Karpas-422 (cell line): ENCODE data around the gene DHTKD1. TPM values are rescaled to one million over a fixed set of nuclear protein-coding genes. Genes with fewer than 3 reads are reported as not detected.

Source experiments
- DNase-seq: peaks from one replicate; pipeline ENCODE4 v3.0.0-alpha.2; 2015
- H2AFZ ChIP-seq: fragments of 200-600 bp; sonication (generic); 2 replicates; pipeline ENCODE4 v1.6.1; 2014; ENCODE audit warnings: antibody characterized with exemption, low read length, mixed read lengths
- H3K27ac ChIP-seq: fragments of 200-600 bp; sonication (generic); 2 replicates; pipeline ENCODE4 v1.5.1; 2014; ENCODE audit warnings: mild to moderate bottlenecking, low read length, moderate library complexity
- H3K27me3 ChIP-seq: fragments of 200-600 bp; sonication (generic); 2 replicates; pipeline ENCODE4 v1.6.1; 2014; ENCODE audit warnings: low read length, mixed read lengths
- H3K36me3 ChIP-seq: fragments of 200-600 bp; sonication (generic); 2 replicates; pipeline ENCODE4 v1.6.1; 2014; ENCODE audit warnings: low read length, mixed read lengths; ENCODE audit not compliant: insufficient read depth
- H3K4me1 ChIP-seq: fragments of 200-600 bp; sonication (generic); 2 replicates; pipeline ENCODE4 v1.6.1; 2014; ENCODE audit warnings: mild to moderate bottlenecking, low read length, mixed read lengths
- H3K4me2 ChIP-seq: fragments of 200-600 bp; sonication (generic); 2 replicates; pipeline ENCODE4 v1.6.1; 2014; ENCODE audit warnings: low read length, low read depth, mild to moderate bottlenecking; ENCODE audit not compliant: poor library complexity, severe bottlenecking
- H3K4me3 ChIP-seq: fragments of 200-600 bp; sonication (generic); 2 replicates; pipeline ENCODE4 v1.5.1; 2014; ENCODE audit warnings: mild to moderate bottlenecking, antibody characterized with exemption, low read length, mixed read lengths
- H3K79me2 ChIP-seq: fragments of 200-600 bp; sonication (generic); 2 replicates; pipeline ENCODE4 v1.6.1; 2014; ENCODE audit warnings: mild to moderate bottlenecking, low read length, mixed read lengths
- H3K9ac ChIP-seq: fragments of 200-600 bp; sonication (generic); 2 replicates; pipeline ENCODE4 v1.6.0; 2014; ENCODE audit warnings: low read length
- H3K9me2 ChIP-seq: fragments of 200-600 bp; sonication (generic), shearing (Covaris generic); replicated peaks from 2 replicates; pipeline ENCODE4 v1.6.0; 2014; ENCODE audit warnings: mild to moderate bottlenecking, low read length, moderate library complexity; ENCODE audit not compliant: insufficient read depth
- H3K9me3 ChIP-seq: fragments of 300-700, 200-600 bp; sonication (generic); 2 replicates; pipeline ENCODE4 v1.6.1; 2014; ENCODE audit warnings: low read length, mixed read lengths
- H4K20me1 ChIP-seq: fragments of 200-600 bp; sonication (generic); 2 replicates; pipeline ENCODE4 v1.6.1; 2014; ENCODE audit warnings: mild to moderate bottlenecking, antibody characterized with exemption, low read length, low read depth; ENCODE audit not compliant: insufficient read depth
- total RNA-seq: library from RNA; depleted of rRNA; stranded (reverse); fragments of >200 nt; shearing (Covaris generic); gene quantifications from 2 replicates; pipeline ENCODE4 v1.2.3, GENCODE V29; 2014; ENCODE audit warnings: low replicate concordance

The DHTKD1 gene
- total RNA-seq, 1 experiment from 2014 or later, result 27.3 TPM

GRCh38 chr10:12130237-12130872 is 61.6 kb downstream of the DHTKD1 start:
- peak overlapping the region; percentile 11; the same call in 1 of the 2 replicates for H3K27ac ChIP-seq
- H4K20me1 ChIP-seq, result no peaks in the 10 kb centered on the region
- peak overlapping the region; percentile 93 for H2AFZ ChIP-seq
- H3K9me3 ChIP-seq, result no peaks in the 10 kb centered on the region
- peaks cover 35% of the 10 kb centered on the region for H3K79me2 ChIP-seq
- peaks cover 4% of the 10 kb centered on the region; the same call in 1 of the 2 replicates for H3K36me3 ChIP-seq
- peak overlapping the region; percentile 91 for H3K9ac ChIP-seq
- peaks cover 8% of the 10 kb centered on the region for H3K4me1 ChIP-seq
- H3K27me3 ChIP-seq, result no peaks in the 10 kb centered on the region
- H3K4me2 ChIP-seq, result peak overlapping the region; percentile 90
- DNase-seq, result peak; percentile 89
- H3K4me3 ChIP-seq, result peak overlapping the region; percentile 90
- H3K9me2 ChIP-seq, result no peaks in the 10 kb centered on the region

GRCh38 chr10:12135631-12136030 is 66.9 kb downstream of the DHTKD1 start:
- Histone ChIP-seq H3K4me2 (no peak overlapping the region), H3K79me2 (peaks cover 29% of the 10 kb centered on the region), H3K27ac (no peak overlapping the region), H3K36me3 (peaks cover 25% of the 10 kb centered on the region), H4K20me1 (no peaks in the 10 kb centered on the region), H3K4me1 (peaks cover 4% of the 10 kb centered on the region), H3K9me3 (no peaks in the 10 kb centered on the region), H3K27me3 (no peaks in the 10 kb centered on the region), H2AFZ (no peak overlapping the region), H3K9me2 (no peaks in the 10 kb centered on the region), H3K9ac (no peak overlapping the region), H3K4me3 (no peak overlapping the region)
- no peak for DNase-seq

- Histone ChIP-seq H3K4me3 (no peak overlapping the region), H3K79me2 (0 out of 2 replicates have a peak, but pooled peaks cover 5% of the 10 kb centered on the region), H3K27me3 (no peaks in the 10 kb centered on the region), H3K9me2 (no peaks in the 10 kb centered on the region), H3K4me2 (no peak overlapping the region), H3K9ac (no peak overlapping the region), H3K9me3 (no peaks in the 10 kb centered on the region), H2AFZ (no peak overlapping the region), H3K36me3 (peaks cover 25% of the 10 kb centered on the region), H3K4me1 (no peaks in the 10 kb centered on the region), H3K27ac (no peak overlapping the region), H4K20me1 (no peaks in the 10 kb centered on the region)
- DNase-seq, result peak; percentile 12
Observed at GRCh38 chr10:12140038-12140437, 71.3 kb downstream of the DHTKD1 start.

GRCh38 chr10:12144538-12144937 is 75.8 kb downstream of the DHTKD1 start:
- no peak for DNase-seq
- no peaks in the 10 kb centered on the region for H3K27me3 ChIP-seq
- H4K20me1 ChIP-seq, result no peaks in the 10 kb centered on the region
- no peak overlapping the region for H2AFZ ChIP-seq
- H3K27ac ChIP-seq, result no peak overlapping the region
- peaks cover 4% of the 10 kb centered on the region for H3K36me3 ChIP-seq
- H3K9me3 ChIP-seq, result no peaks in the 10 kb centered on the region
- H3K9ac ChIP-seq, result no peak overlapping the region
- H3K79me2 ChIP-seq, result no peaks in the 10 kb centered on the region
- H3K4me2 ChIP-seq, result no peak overlapping the region
- H3K4me3 ChIP-seq, result no peak overlapping the region
- no peaks in the 10 kb centered on the region for H3K4me1 ChIP-seq
- no peaks in the 10 kb centered on the region for H3K9me2 ChIP-seq

- Histone ChIP-seq H3K9ac (no peak overlapping the region), H3K27me3 (no peaks in the 10 kb centered on the region), H2AFZ (no peak overlapping the region), H3K27ac (no peak overlapping the region), H3K4me3 (no peak overlapping the region), H3K36me3 (no peaks in the 10 kb centered on the region), H3K4me1 (no peaks in the 10 kb centered on the region), H3K4me2 (no peak overlapping the region), H3K79me2 (0 out of 2 replicates have a peak, but pooled peaks cover 3% of the 10 kb centered on the region), H3K9me2 (no peaks in the 10 kb centered on the region), H3K9me3 (no peaks in the 10 kb centered on the region), H4K20me1 (no peaks in the 10 kb centered on the region)
- no peak for DNase-seq
Observed at GRCh38 chr10:12150163-12150562, 81.4 kb downstream of the DHTKD1 start.

- no peak overlapping the region for H3K9ac ChIP-seq
- no peaks in the 10 kb centered on the region for H3K4me1 ChIP-seq
- H3K27me3 ChIP-seq, result no peaks in the 10 kb centered on the region
- no peaks in the 10 kb centered on the region for H3K9me2 ChIP-seq
- DNase-seq, result no peak
- H3K27ac ChIP-seq, result no peak overlapping the region
- H3K4me2 ChIP-seq, result no peak overlapping the region
- H3K4me3 ChIP-seq, result no peak overlapping the region
- H3K9me3 ChIP-seq, result no peaks in the 10 kb centered on the region
- H2AFZ ChIP-seq, result no peak overlapping the region
- no peaks in the 10 kb centered on the region for H4K20me1 ChIP-seq
- H3K36me3 ChIP-seq, result peaks cover 2% of the 10 kb centered on the region; the same call in 1 of the 2 replicates
- 0 out of 2 replicates have a peak, but pooled peaks cover 3% of the 10 kb centered on the region for H3K79me2 ChIP-seq
Observed at GRCh38 chr10:12154516-12154915, 85.8 kb downstream of the DHTKD1 start.

GRCh38 chr10:12156367-12157123 is 87.8 kb downstream of the DHTKD1 start:
- H4K20me1 ChIP-seq, result no peaks in the 10 kb centered on the region
- no peak overlapping the region for H3K9ac ChIP-seq

GRCh38 chr10:12158111-12158510 is 89.4 kb downstream of the DHTKD1 start:
- Histone ChIP-seq H3K4me2 (no peak overlapping the region), H3K79me2 (0 out of 2 replicates have a peak, but pooled peaks cover 2% of the 10 kb centered on the region), H3K9me3 (no peaks in the 10 kb centered on the region), H3K4me3 (no peak overlapping the region), H2AFZ (no peak overlapping the region), H3K9me2 (no peaks in the 10 kb centered on the region), H4K20me1 (no peaks in the 10 kb centered on the region), H3K36me3 (peaks cover 20% of the 10 kb centered on the region; the same call in 1 of the 2 replicates), H3K27ac (no peak overlapping the region), H3K4me1 (no peaks in the 10 kb centered on the region), H3K27me3 (no peaks in the 10 kb centered on the region), H3K9ac (no peak overlapping the region)
- no peak for DNase-seq

More at GRCh38 chr10:12156367-12157123, 87.8 kb downstream of the DHTKD1 start:
- Histone ChIP-seq H3K27me3 (no peaks in the 10 kb centered on the region), H3K79me2 (0 out of 2 replicates have a peak, but pooled peaks cover 3% of the 10 kb centered on the region), H3K9me3 (no peaks in the 10 kb centered on the region), H3K4me3 (no peak overlapping the region), H2AFZ (no peak overlapping the region), H3K27ac (no peak overlapping the region), H3K9me2 (no peaks in the 10 kb centered on the region), H3K4me2 (no peak overlapping the region), H3K4me1 (no peaks in the 10 kb centered on the region), H3K36me3 (peaks cover 8% of the 10 kb centered on the region; the same call in 1 of the 2 replicates)
- peak; percentile 19 for DNase-seq
